Measurements from ENCODE around the gene PLS1.
"Not testable (repeated sequence)": the region's sequence is repeated elsewhere in the genome, so short reads cannot be mapped to it uniquely, and the experiment has no call there.

PLS1 gene

GRCh38 chr3:142595951-142596725 lies at the start of gene PLS1:
Gene PLS1 (plus strand): TSS chr3:142596393. CDS start chr3:142664238, 67,845 bp downstream.
- Histone ChIP-seq H3K27ac (ENCODE audit: low read depth, low read length) (no peak within 1 kb of the TSS), H3K9me3 (ENCODE audit: control insufficient read depth in 5 of 5, low read length in 5 of 5) (no peaks in the 10 kb centered on the region), H3K4me3 (ENCODE audit: low read depth in 1 of 5, low read length in 5 of 5) (peak within 1 kb of the TSS; percentile 75 to 86 (median 83)), H3K36me3 (ENCODE audit: control insufficient read depth in 5 of 5, insufficient read depth in 5 of 5, low read length in 5 of 5) (no peaks in the 10 kb centered on the region), H3K4me1 (ENCODE audit: control insufficient read depth in 5 of 5, insufficient read depth in 5 of 5, low read length in 5 of 5) (peaks cover 0 to 16% (median 13%) of the 10 kb centered on the region in 5 donors), H3K27me3 (ENCODE audit: control insufficient read depth in 5 of 5, insufficient read depth in 4 of 5, low read length in 5 of 5) (no peaks in the 10 kb centered on the region), H3K9ac (ENCODE audit: low read length in 5 of 5) (peak within 1 kb of the TSS in 4 of 5 donors; percentile 31 to 75 (median 62))

- Histone ChIP-seq H3K4me1 (ENCODE audit: control insufficient read depth in 5 of 5, insufficient read depth in 5 of 5, low read length in 5 of 5) (peaks cover 0 to 3% (median 0%) of the 10 kb centered on the region in 5 donors), H3K4me3 (ENCODE audit: low read depth in 1 of 5, low read length in 5 of 5) (no peak overlapping the region), H3K9ac (ENCODE audit: low read length in 5 of 5) (no peak overlapping the region), H3K27me3 (ENCODE audit: control insufficient read depth in 5 of 5, insufficient read depth in 4 of 5, low read length in 5 of 5) (no peaks in the 10 kb centered on the region), H3K9me3 (ENCODE audit: control insufficient read depth in 5 of 5, low read length in 5 of 5) (no peaks in the 10 kb centered on the region), H3K27ac (ENCODE audit: low read depth, low read length) (no peak overlapping the region), H3K36me3 (ENCODE audit: control insufficient read depth in 5 of 5, insufficient read depth in 5 of 5, low read length in 5 of 5) (peaks cover 22 to 59% (median 53%) of the 10 kb centered on the region in 5 donors)
Observed at GRCh38 chr3:142549986-142550385, 46.2 kb upstream of the PLS1 start.

GRCh38 chr3:142552579-142552978 lies 43.6 kb upstream of the PLS1 start:
- not testable (repeated sequence) for H3K9me3 ChIP-seq (ENCODE audit: control insufficient read depth in 5 of 5, low read length in 5 of 5); H3K4me3 ChIP-seq (ENCODE audit: low read depth in 1 of 5, low read length in 5 of 5); H3K27me3 ChIP-seq (ENCODE audit: control insufficient read depth in 5 of 5, insufficient read depth in 4 of 5, low read length in 5 of 5); H3K9ac ChIP-seq (ENCODE audit: low read length in 5 of 5); H3K27ac ChIP-seq (ENCODE audit: low read depth, low read length)
- peaks cover 19 to 57% (median 40%) of the 10 kb centered on the region in 5 donors for H3K36me3 ChIP-seq (ENCODE audit: control insufficient read depth in 5 of 5, insufficient read depth in 5 of 5, low read length in 5 of 5)
- H3K4me1 ChIP-seq (ENCODE audit: control insufficient read depth in 5 of 5, insufficient read depth in 5 of 5, low read length in 5 of 5): peaks cover 0 to 13% (median 0%) of the 10 kb centered on the region in 5 donors

- Histone ChIP-seq H3K27ac (ENCODE audit: low read depth, low read length) (no peak overlapping the region), H3K36me3 (ENCODE audit: control insufficient read depth in 5 of 5, insufficient read depth in 5 of 5, low read length in 5 of 5) (peaks cover 18 to 55% (median 33%) of the 10 kb centered on the region in 5 donors), H3K4me3 (ENCODE audit: low read depth in 1 of 5, low read length in 5 of 5) (no peak overlapping the region), H3K9ac (ENCODE audit: low read length in 5 of 5) (no peak overlapping the region), H3K4me1 (ENCODE audit: control insufficient read depth in 5 of 5, insufficient read depth in 5 of 5, low read length in 5 of 5) (peaks cover 0 to 13% (median 0%) of the 10 kb centered on the region in 5 donors), H3K9me3 (ENCODE audit: control insufficient read depth in 5 of 5, low read length in 5 of 5) (no peaks in the 10 kb centered on the region), H3K27me3 (ENCODE audit: control insufficient read depth in 5 of 5, insufficient read depth in 4 of 5, low read length in 5 of 5) (no peaks in the 10 kb centered on the region)
Observed at GRCh38 chr3:142553741-142554140, 42.5 kb upstream of the PLS1 start.

- Histone ChIP-seq H3K9me3 (ENCODE audit: control insufficient read depth in 5 of 5, low read length in 5 of 5) (no peaks in the 10 kb centered on the region), H3K9ac (ENCODE audit: low read length in 5 of 5) (no peak overlapping the region), H3K36me3 (ENCODE audit: control insufficient read depth in 5 of 5, insufficient read depth in 5 of 5, low read length in 5 of 5) (peaks cover 18 to 54% (median 26%) of the 10 kb centered on the region in 5 donors), H3K27me3 (ENCODE audit: control insufficient read depth in 5 of 5, insufficient read depth in 4 of 5, low read length in 5 of 5) (no peaks in the 10 kb centered on the region), H3K4me1 (ENCODE audit: control insufficient read depth in 5 of 5, insufficient read depth in 5 of 5, low read length in 5 of 5) (peaks cover 0 to 10% (median 0%) of the 10 kb centered on the region in 5 donors), H3K4me3 (ENCODE audit: low read depth in 1 of 5, low read length in 5 of 5) (no peak overlapping the region), H3K27ac (ENCODE audit: low read depth, low read length) (no peak overlapping the region)
Observed at GRCh38 chr3:142560118-142560517, 36.1 kb upstream of the PLS1 start.

GRCh38 chr3:142563496-142563997 lies 32.6 kb upstream of the PLS1 start:
- H3K36me3 ChIP-seq (ENCODE audit: control insufficient read depth in 5 of 5, insufficient read depth in 5 of 5, low read length in 5 of 5): peaks cover 18 to 46% (median 25%) of the 10 kb centered on the region in 5 donors
- H3K27ac ChIP-seq (ENCODE audit: low read depth, low read length): no peak overlapping the region
- no peak overlapping the region for H3K4me3 ChIP-seq (ENCODE audit: low read depth in 1 of 5, low read length in 5 of 5)
- H3K27me3 ChIP-seq (ENCODE audit: control insufficient read depth in 5 of 5, insufficient read depth in 4 of 5, low read length in 5 of 5): no peaks in the 10 kb centered on the region
- H3K9ac ChIP-seq (ENCODE audit: low read length in 5 of 5): no peak overlapping the region
- no peaks in the 10 kb centered on the region for H3K4me1 ChIP-seq (ENCODE audit: control insufficient read depth in 5 of 5, insufficient read depth in 5 of 5, low read length in 5 of 5)
- H3K9me3 ChIP-seq (ENCODE audit: control insufficient read depth in 5 of 5, low read length in 5 of 5): no peaks in the 10 kb centered on the region

- Histone ChIP-seq H3K9me3 (ENCODE audit: control insufficient read depth in 5 of 5, low read length in 5 of 5) (no peaks in the 10 kb centered on the region), H3K4me1 (ENCODE audit: control insufficient read depth in 5 of 5, insufficient read depth in 5 of 5, low read length in 5 of 5) (no peaks in the 10 kb centered on the region), H3K27ac (ENCODE audit: low read depth, low read length) (no peak overlapping the region), H3K36me3 (ENCODE audit: control insufficient read depth in 5 of 5, insufficient read depth in 5 of 5, low read length in 5 of 5) (peaks cover 14 to 33% (median 20%) of the 10 kb centered on the region in 5 donors), H3K9ac (ENCODE audit: low read length in 5 of 5) (no peak overlapping the region), H3K27me3 (ENCODE audit: control insufficient read depth in 5 of 5, insufficient read depth in 4 of 5, low read length in 5 of 5) (no peaks in the 10 kb centered on the region), H3K4me3 (ENCODE audit: low read depth in 1 of 5, low read length in 5 of 5) (no peak overlapping the region)
Observed at GRCh38 chr3:142566096-142566495, 30.1 kb upstream of the PLS1 start.

- H3K36me3 ChIP-seq (ENCODE audit: control insufficient read depth in 5 of 5, insufficient read depth in 5 of 5, low read length in 5 of 5): peaks cover 3 to 19% (median 12%) of the 10 kb centered on the region in 5 donors
- H3K9ac ChIP-seq (ENCODE audit: low read length in 5 of 5): no peak overlapping the region
- H3K4me1 ChIP-seq (ENCODE audit: control insufficient read depth in 5 of 5, insufficient read depth in 5 of 5, low read length in 5 of 5): no peaks in the 10 kb centered on the region
- no peaks in the 10 kb centered on the region for H3K27me3 ChIP-seq (ENCODE audit: control insufficient read depth in 5 of 5, insufficient read depth in 4 of 5, low read length in 5 of 5)
- H3K9me3 ChIP-seq (ENCODE audit: control insufficient read depth in 5 of 5, low read length in 5 of 5): no peaks in the 10 kb centered on the region
- H3K27ac ChIP-seq (ENCODE audit: low read depth, low read length): no peak overlapping the region
- no peak overlapping the region for H3K4me3 ChIP-seq (ENCODE audit: low read depth in 1 of 5, low read length in 5 of 5)
Observed at GRCh38 chr3:142568393-142569017, 27.7 kb upstream of the PLS1 start.

GRCh38 chr3:142569422-142569821 lies 26.8 kb upstream of the PLS1 start:
- H3K36me3 ChIP-seq (ENCODE audit: control insufficient read depth in 5 of 5, insufficient read depth in 5 of 5, low read length in 5 of 5): peaks cover 3 to 12% (median 4%) of the 10 kb centered on the region in 5 donors
- not testable (repeated sequence) for H3K27ac ChIP-seq (ENCODE audit: low read depth, low read length); H3K27me3 ChIP-seq (ENCODE audit: control insufficient read depth in 5 of 5, insufficient read depth in 4 of 5, low read length in 5 of 5); H3K9ac ChIP-seq (ENCODE audit: low read length in 5 of 5); H3K4me1 ChIP-seq (ENCODE audit: control insufficient read depth in 5 of 5, insufficient read depth in 5 of 5, low read length in 5 of 5); H3K4me3 ChIP-seq (ENCODE audit: low read depth in 1 of 5, low read length in 5 of 5); H3K9me3 ChIP-seq (ENCODE audit: control insufficient read depth in 5 of 5, low read length in 5 of 5)

- Histone ChIP-seq H3K9ac (ENCODE audit: low read length in 5 of 5) (peak overlapping the region in 1 of 5 donors; percentile 49), H3K4me1 (ENCODE audit: control insufficient read depth in 5 of 5, insufficient read depth in 5 of 5, low read length in 5 of 5) (peaks cover 4 to 20% (median 16%) of the 10 kb centered on the region in 5 donors)
- not testable (repeated sequence) for H3K36me3 ChIP-seq (ENCODE audit: control insufficient read depth in 5 of 5, insufficient read depth in 5 of 5, low read length in 5 of 5); H3K9me3 ChIP-seq (ENCODE audit: control insufficient read depth in 5 of 5, low read length in 5 of 5); H3K27me3 ChIP-seq (ENCODE audit: control insufficient read depth in 5 of 5, insufficient read depth in 4 of 5, low read length in 5 of 5); H3K4me3 ChIP-seq (ENCODE audit: low read depth in 1 of 5, low read length in 5 of 5); H3K27ac ChIP-seq (ENCODE audit: low read depth, low read length)
Observed at GRCh38 chr3:142574223-142574622, 22.0 kb upstream of the PLS1 start.
